ENCODE results near the gene PSD4.

The PSD4 gene

GRCh38 chr2:113203901-113204519 is 30.2 kb downstream of the PSD4 start:
- Histone ChIP-seq H3K27me3 (ENCODE audit: insufficient read depth, low read length, poor library complexity, severe bottlenecking) (no peaks in the 10 kb centered on the region), H4K20me1 (ENCODE audit: insufficient read depth, low read length, poor library complexity, severe bottlenecking) (no peaks in the 10 kb centered on the region), H3K4me2 (ENCODE audit: low read depth, low read length, poor library complexity, severe bottlenecking) (no peak overlapping the region), H3F3A (ENCODE audit: low read depth) (no peaks in the 10 kb centered on the region), H2AFZ (ENCODE audit: low read length) (no peak overlapping the region), H3K4me1 (ENCODE audit: insufficient read depth, low read length, poor library complexity, severe bottlenecking) (no peaks in the 10 kb centered on the region), H3K36me3 (ENCODE audit: insufficient read depth, low read length) (peaks cover 35% of the 10 kb centered on the region; the same call in 1 of the 2 replicates), H3K79me2 (ENCODE audit: insufficient read depth, low read length) (no peaks in the 10 kb centered on the region), H3K4me3 (ENCODE audit: low read length, poor library complexity, severe bottlenecking) (no peak overlapping the region), H3K9ac (ENCODE audit: low read depth, low read length, poor library complexity, severe bottlenecking) (no peak overlapping the region), H3K9me2 (replicated peaks; ENCODE audit: low read depth, low read length) (no peaks in the 10 kb centered on the region), H3K9me3 (ENCODE audit: insufficient read depth, low read depth, low read length) (no peaks in the 10 kb centered on the region)
- TF ChIP-seq CTCF (conservative IDR thresholded peaks at IDR 0.05; ENCODE audit: low read length) = peak; percentile 89
- TF ChIP-seq EZH2phosphoT487 (IDR thresholded peaks at IDR 0.05; ENCODE audit: borderline replicate concordance) = no peak

- Histone ChIP-seq H3K4me1 (ENCODE audit: insufficient read depth, low read length, poor library complexity, severe bottlenecking) (no peaks in the 10 kb centered on the region), H4K20me1 (ENCODE audit: insufficient read depth, low read length, poor library complexity, severe bottlenecking) (no peaks in the 10 kb centered on the region), H3K9ac (ENCODE audit: low read depth, low read length, poor library complexity, severe bottlenecking) (no peak overlapping the region), H3K9me2 (replicated peaks; ENCODE audit: low read depth, low read length) (no peaks in the 10 kb centered on the region), H3K4me3 (ENCODE audit: low read length, poor library complexity, severe bottlenecking) (no peak overlapping the region), H2AFZ (ENCODE audit: low read length) (no peak overlapping the region), H3K27me3 (ENCODE audit: insufficient read depth, low read length, poor library complexity, severe bottlenecking) (no peaks in the 10 kb centered on the region), H3K9me3 (ENCODE audit: insufficient read depth, low read depth, low read length) (no peaks in the 10 kb centered on the region), H3K4me2 (ENCODE audit: low read depth, low read length, poor library complexity, severe bottlenecking) (no peak overlapping the region), H3K79me2 (ENCODE audit: insufficient read depth, low read length) (no peaks in the 10 kb centered on the region), H3F3A (ENCODE audit: low read depth) (no peaks in the 10 kb centered on the region), H3K36me3 (ENCODE audit: insufficient read depth, low read length) (peaks cover 13% of the 10 kb centered on the region; the same call in 1 of the 2 replicates)
- TF ChIP-seq EZH2phosphoT487 (IDR thresholded peaks at IDR 0.05; ENCODE audit: borderline replicate concordance) (no peak), CTCF (conservative IDR thresholded peaks at IDR 0.05; ENCODE audit: low read length) (no peak)
Measured at GRCh38 chr2:113206251-113206650, 32.5 kb downstream of the PSD4 start.

- no peaks in the 10 kb centered on the region for H4K20me1 ChIP-seq (ENCODE audit: insufficient read depth, low read length, poor library complexity, severe bottlenecking)
- H3K27me3 ChIP-seq (ENCODE audit: insufficient read depth, low read length, poor library complexity, severe bottlenecking) = no peaks in the 10 kb centered on the region
- no peak overlapping the region for H2AFZ ChIP-seq (ENCODE audit: low read length)
- H3K4me1 ChIP-seq (ENCODE audit: insufficient read depth, low read length, poor library complexity, severe bottlenecking) = no peaks in the 10 kb centered on the region
- H3F3A ChIP-seq (ENCODE audit: low read depth) = no peaks in the 10 kb centered on the region
- no peak overlapping the region for H3K9ac ChIP-seq (ENCODE audit: low read depth, low read length, poor library complexity, severe bottlenecking)
- no peaks in the 10 kb centered on the region for H3K9me3 ChIP-seq (ENCODE audit: insufficient read depth, low read depth, low read length)
- H3K9me2 ChIP-seq (replicated peaks; ENCODE audit: low read depth, low read length) = no peaks in the 10 kb centered on the region
- TF ChIP-seq CTCF (conservative IDR thresholded peaks at IDR 0.05; ENCODE audit: low read length) (no peak), EZH2phosphoT487 (IDR thresholded peaks at IDR 0.05; ENCODE audit: borderline replicate concordance) (no peak)
- no peak overlapping the region for H3K4me3 ChIP-seq (ENCODE audit: low read length, poor library complexity, severe bottlenecking)
- H3K79me2 ChIP-seq (ENCODE audit: insufficient read depth, low read length) = no peaks in the 10 kb centered on the region
- H3K36me3 ChIP-seq (ENCODE audit: insufficient read depth, low read length) = peaks cover 5% of the 10 kb centered on the region; the same call in 1 of the 2 replicates
- H3K4me2 ChIP-seq (ENCODE audit: low read depth, low read length, poor library complexity, severe bottlenecking) = no peak overlapping the region
Measured at GRCh38 chr2:113207021-113207420, 33.2 kb downstream of the PSD4 start.

Measured in Loucy (cell line).